SK-N-SH treated with all-trans-retinoic acid at 6 μM for 48 hours (cell line): Measurements from ENCODE around the gene ACAA1.

Source experiments
- ATAC-seq: fragments of 200-7000 bp; cut with Tn5 transposase; 3 replicates; pipeline ENCODE4 v1.9.1; 2020; ENCODE audit warnings: mild to moderate bottlenecking, moderate library complexity
- ARNTL ChIP-seq: fragments of 450-650 bp; formaldehyde crosslinking; IDR thresholded peaks from 2 replicates; pipeline ENCODE4 v1.5.0; 2020; ENCODE audit warnings: low read depth, mild to moderate bottlenecking, moderate library complexity, borderline replicate concordance
- BACH2 ChIP-seq: fragments of 250-450 bp; sonication (Bioruptor Pico); IDR thresholded peaks from 2 replicates; pipeline ENCODE4 v1.9.0; 2021; ENCODE audit warnings: mild to moderate bottlenecking, borderline replicate concordance
- CSDC2 ChIP-seq: fragments of 250-450 bp; sonication (Bioruptor Pico); IDR thresholded peaks from 2 replicates; pipeline ENCODE4 v1.5.0; 2020; ENCODE audit warnings: mild to moderate bottlenecking, moderate library complexity
- CSRNP3 ChIP-seq: fragments of 250-450 bp; sonication (Bioruptor Pico); IDR thresholded peaks from 2 replicates; pipeline ENCODE4 v1.5.1; 2021; ENCODE audit warnings: mild to moderate bottlenecking, moderate library complexity
- ESRRG ChIP-seq: fragments of 250-450 bp; sonication (Bioruptor Pico); IDR thresholded peaks from 2 replicates; pipeline ENCODE4 v1.6.1; 2021; ENCODE audit warnings: mild to moderate bottlenecking
- GLIS3 ChIP-seq: fragments of 250-450 bp; sonication (Bioruptor Pico); IDR thresholded peaks from 2 replicates; pipeline ENCODE4 v1.5.0; 2020; ENCODE audit warnings: mild to moderate bottlenecking, moderate library complexity
- ISL1 ChIP-seq: fragments of 250-450 bp; sonication (Bioruptor Pico); IDR thresholded peaks from 2 replicates; pipeline ENCODE4 v2.1.2; 2022; ENCODE audit warnings: mild to moderate bottlenecking, moderate library complexity
- OSR1 ChIP-seq: fragments of 250-450 bp; sonication (Bioruptor Pico); IDR thresholded peaks from 2 replicates; pipeline ENCODE4 v1.8.0; 2022; ENCODE audit warnings: moderate library complexity, mild to moderate bottlenecking, inconsistent platforms
- PATZ1 ChIP-seq: fragments of 250-450 bp; sonication (Bioruptor Pico); IDR thresholded peaks from 2 replicates; pipeline ENCODE4 v1.8.0; 2020; ENCODE audit warnings: mild to moderate bottlenecking, moderate library complexity, borderline replicate concordance
- POU6F1 ChIP-seq: fragments of 250-450 bp; sonication (Bioruptor Pico); IDR thresholded peaks from 2 replicates; pipeline ENCODE4 v1.8.0; 2021; ENCODE audit warnings: low read depth, mild to moderate bottlenecking, moderate library complexity, borderline replicate concordance
- PPARA ChIP-seq: fragments of 250-450 bp; sonication (Bioruptor Pico); IDR thresholded peaks from 2 replicates; pipeline ENCODE4 v1.5.0; 2020; ENCODE audit warnings: mild to moderate bottlenecking, borderline replicate concordance
- RARB ChIP-seq: fragments of 250-450 bp; sonication (Bioruptor Pico); IDR thresholded peaks from 2 replicates; pipeline ENCODE4 v1.8.0; 2021; ENCODE audit warnings: mild to moderate bottlenecking, moderate library complexity
- SNAI2 ChIP-seq: fragments of 250-450 bp; sonication (Bioruptor Pico); IDR thresholded peaks from 2 replicates; pipeline ENCODE4 v1.5.0; 2020; ENCODE audit warnings: mild to moderate bottlenecking, moderate library complexity
- TOX ChIP-seq: fragments of 250-450 bp; sonication (Bioruptor Pico); IDR thresholded peaks from 2 replicates; pipeline ENCODE4 v1.8.0; 2021; ENCODE audit warnings: mild to moderate bottlenecking, moderate library complexity, borderline replicate concordance
- TSHZ2 ChIP-seq: fragments of 250-450 bp; sonication (Bioruptor Pico); IDR thresholded peaks from 2 replicates; pipeline ENCODE4 v1.5.0; 2020; ENCODE audit warnings: mild to moderate bottlenecking, moderate library complexity
- ZC3H10 ChIP-seq: fragments of 250-450 bp; sonication (Bioruptor Pico); IDR thresholded peaks from 2 replicates; pipeline ENCODE4 v1.5.1; 2021; ENCODE audit warnings: mild to moderate bottlenecking, moderate library complexity
- ZFP3 ChIP-seq: fragments of 250-450 bp; sonication (Bioruptor Pico); IDR thresholded peaks from 2 replicates; pipeline ENCODE4 v1.5.0; 2020; ENCODE audit warnings: mild to moderate bottlenecking, moderate library complexity
- ZFP30 ChIP-seq: fragments of 450-650 bp; formaldehyde crosslinking; IDR thresholded peaks from 2 replicates; pipeline ENCODE4 v1.5.0; 2022; ENCODE audit warnings: mild to moderate bottlenecking, moderate library complexity
- ZNF565 ChIP-seq: fragments of 450-650 bp; formaldehyde crosslinking; conservative IDR thresholded peaks from 2 replicates; pipeline ENCODE4 v1.5.0; 2020; ENCODE audit warnings: low read depth, mild to moderate bottlenecking, moderate library complexity
- ZNF70 ChIP-seq: fragments of 450-650 bp; formaldehyde crosslinking; IDR thresholded peaks from 2 replicates; pipeline ENCODE4 v1.5.0; 2020; ENCODE audit warnings: mild to moderate bottlenecking, moderate library complexity
- ZNF8 ChIP-seq: fragments of 450-650 bp; formaldehyde crosslinking; IDR thresholded peaks from 2 replicates; pipeline ENCODE4 v1.5.0; 2020; ENCODE audit warnings: mild to moderate bottlenecking, moderate library complexity

ACAA1 gene

DNA sequence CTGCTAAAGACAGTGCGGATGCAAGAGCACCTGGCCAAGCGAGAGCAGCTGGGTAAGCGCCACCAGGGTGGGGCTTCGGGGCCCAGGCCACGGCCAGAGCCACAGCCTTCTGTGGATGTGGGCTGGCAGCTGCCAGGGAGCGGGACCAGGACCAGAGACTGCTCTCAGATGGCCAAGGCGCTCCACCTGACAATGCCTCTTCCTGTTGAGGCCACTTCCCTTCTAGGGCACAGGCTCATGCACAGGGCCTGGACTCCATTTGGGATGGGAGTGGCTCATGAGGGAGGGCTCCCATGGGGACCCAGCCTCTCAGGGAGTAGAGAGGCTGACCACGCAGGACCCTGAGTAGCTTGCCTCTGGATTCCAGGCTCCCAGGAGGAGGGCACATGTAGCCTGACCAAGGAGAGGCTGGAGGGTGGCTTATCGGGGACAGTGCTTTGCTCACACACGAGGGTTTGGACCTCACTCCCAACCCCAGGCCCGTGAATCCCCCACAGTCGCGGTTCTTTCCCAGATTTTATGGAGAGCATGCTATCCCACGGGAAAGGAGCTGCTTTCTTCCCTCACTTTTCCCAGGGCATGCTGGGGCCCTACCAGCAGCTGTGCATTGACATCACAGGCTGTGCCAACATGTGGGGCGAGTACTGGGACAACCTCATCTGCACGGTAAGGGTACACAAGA is 25.1 kb downstream of the ACAA1 start:
- no peak for ATAC-seq

DNA sequence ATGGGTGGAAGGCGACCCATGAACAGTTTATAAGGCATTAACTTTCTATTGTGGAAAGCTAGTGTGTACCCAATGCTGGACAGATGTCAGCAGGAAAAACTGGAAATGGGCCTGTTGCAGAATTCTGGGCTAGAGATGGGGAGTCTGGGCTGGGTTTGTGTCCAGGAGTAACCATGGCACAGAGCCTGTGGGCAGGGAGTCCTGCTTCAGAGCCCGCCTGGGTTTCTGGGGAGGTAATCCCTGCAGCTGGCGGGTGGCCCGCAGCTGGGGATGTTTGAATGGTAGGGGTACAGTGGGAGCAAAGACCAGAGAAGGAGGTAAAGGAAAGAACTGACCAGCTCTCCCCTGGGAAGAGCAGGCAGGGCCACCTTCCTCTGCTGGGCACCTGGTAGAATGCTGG is 25.7 kb downstream of the ACAA1 start:
- ATAC-seq = no peak
- no peak for TF ChIP-seq ZC3H10 (CRISPR knock-in tag)
- no peak for TF ChIP-seq TSHZ2 (CRISPR knock-in tag)
- no peak for TF ChIP-seq ISL1 (CRISPR knock-in tag)
- TF ChIP-seq ARNTL = no peak
- TF ChIP-seq SNAI2 (CRISPR knock-in tag) = no peak
- no peak for TF ChIP-seq GLIS3 (CRISPR knock-in tag)
- no peak for TF ChIP-seq ZFP3 (CRISPR knock-in tag)
- TF ChIP-seq TOX = no peak
- TF ChIP-seq ZNF565 (CRISPR knock-in tag) = no peak
- no peak for TF ChIP-seq RARB (CRISPR knock-in tag)
- TF ChIP-seq, all 23 proteins: peak for 0

More for the DNA sequence above, 25.1 kb downstream of the ACAA1 start:
- TF ChIP-seq PATZ1 (no peak), ESRRG (CRISPR knock-in tag) (no peak), ZNF565 (CRISPR knock-in tag) (no peak), OSR1 (no peak), ARNTL (no peak), ISL1 (CRISPR knock-in tag) (no peak), ZFP30 (no peak), CSRNP3 (CRISPR knock-in tag) (no peak), ZNF8 (CRISPR knock-in tag) (no peak)

GRCh38 chr3:38110314-38111050 is 26.4 kb downstream of the ACAA1 start:
- TF ChIP-seq CSRNP3 (CRISPR knock-in tag) (no peak), TSHZ2 (CRISPR knock-in tag) (no peak), ZFP3 (CRISPR knock-in tag) (no peak), ESRRG (CRISPR knock-in tag) (no peak), ISL1 (CRISPR knock-in tag) (no peak), BACH2 (CRISPR knock-in tag) (no peak), SNAI2 (CRISPR knock-in tag) (no peak), RARB (CRISPR knock-in tag) (no peak), PATZ1 (no peak), TOX (no peak), POU6F1 (no peak), ZC3H10 (CRISPR knock-in tag) (no peak), OSR1 (no peak), ZNF8 (CRISPR knock-in tag) (no peak), CSDC2 (no peak), PPARA (CRISPR knock-in tag) (no peak), ZNF70 (CRISPR knock-in tag) (no peak)

More at GRCh38 chr3:38110314-38111050, 26.4 kb downstream of the ACAA1 start:
- no peak for ATAC-seq
